Glutamatergic neuron (in vitro differentiated cells): ENCODE data around the gene DPF3. TPM values are rescaled to one million over a fixed set of nuclear protein-coding genes. Genes with fewer than 3 reads are reported as not detected.

ENCODE experiments used
- DNase-seq: peaks from one replicate; pipeline ENCODE4 v3.0.0; 2022
- H3K27ac Mint-ChIP-seq: one replicate; pipeline ENCODE4 v1.8.0; 2020; ENCODE audit warnings: mild to moderate bottlenecking, mixed read lengths, inconsistent platforms; ENCODE audit not compliant: unreplicated experiment
- H3K27me3 Mint-ChIP-seq: one replicate; pipeline ENCODE4 v1.8.0; 2020; ENCODE audit warnings: mild to moderate bottlenecking, moderate library complexity, mixed read lengths, inconsistent platforms; ENCODE audit not compliant: unreplicated experiment
- H3K36me3 Mint-ChIP-seq: one replicate; pipeline ENCODE4 v1.8.0; 2020; ENCODE audit warnings: mild to moderate bottlenecking, mixed read lengths, inconsistent platforms; ENCODE audit not compliant: unreplicated experiment
- H3K4me1 Mint-ChIP-seq: one replicate; pipeline ENCODE4 v1.8.0; 2020; ENCODE audit warnings: mild to moderate bottlenecking, low read depth, mixed read lengths, inconsistent platforms; ENCODE audit not compliant: unreplicated experiment
- H3K4me3 Mint-ChIP-seq: one replicate; pipeline ENCODE4 v1.8.0; 2020; ENCODE audit warnings: mild to moderate bottlenecking, mixed read lengths, inconsistent platforms; ENCODE audit not compliant: unreplicated experiment
- H3K9me3 Mint-ChIP-seq: one replicate; pipeline ENCODE4 v1.8.0; 2020; ENCODE audit warnings: mild to moderate bottlenecking, moderate library complexity, mixed read lengths, inconsistent platforms; ENCODE audit not compliant: unreplicated experiment
- total RNA-seq: library from RNA; stranded (reverse); fragmentation: NEBNext Ultra II Directional; extraction: Animal tissue kit (Norgen Biotek cat#: 25700); gene quantifications from one replicate; pipeline ENCODE4 v1.2.1, GENCODE V29; 2021; ENCODE audit not compliant: unreplicated experiment
- TF ChIP-seq, protein P1 (sequence below): fragments of 200-600 bp; sonication (generic); IDR thresholded peaks from one replicate; pipeline ENCODE4 v1.5.0; 2021; ENCODE audit not compliant: partially characterized antibody, unreplicated experiment

DPF3 gene
- total RNA-seq, 1 donor from 2014 or later = 13.7 TPM

DNA sequence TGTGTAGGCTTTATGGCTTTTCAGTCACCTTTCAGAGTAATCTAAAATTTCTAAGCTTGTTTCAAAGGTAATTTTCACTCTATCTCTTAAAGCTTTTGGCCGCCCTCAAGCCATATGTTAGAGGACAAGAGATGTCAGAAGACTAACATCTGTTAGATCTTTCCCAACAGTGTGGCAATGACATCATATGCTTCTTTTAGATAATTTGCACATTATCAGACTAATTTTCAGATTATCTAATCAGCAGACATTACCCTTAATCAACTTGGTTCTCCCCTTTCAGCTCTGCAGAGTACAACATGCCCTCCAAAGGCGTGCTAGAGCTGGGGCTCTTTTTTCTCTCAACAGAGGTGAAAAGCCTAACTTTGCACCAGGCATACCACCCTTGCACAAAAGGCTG lies 207.1 kb downstream of the DPF3 start:
- no peak overlapping the region for H3K4me3 Mint-ChIP-seq
- peaks cover 14% of the 10 kb centered on the region for H3K36me3 Mint-ChIP-seq
- peaks cover 8% of the 10 kb centered on the region for H3K27me3 Mint-ChIP-seq
- TF ChIP-seq, protein P1, sequence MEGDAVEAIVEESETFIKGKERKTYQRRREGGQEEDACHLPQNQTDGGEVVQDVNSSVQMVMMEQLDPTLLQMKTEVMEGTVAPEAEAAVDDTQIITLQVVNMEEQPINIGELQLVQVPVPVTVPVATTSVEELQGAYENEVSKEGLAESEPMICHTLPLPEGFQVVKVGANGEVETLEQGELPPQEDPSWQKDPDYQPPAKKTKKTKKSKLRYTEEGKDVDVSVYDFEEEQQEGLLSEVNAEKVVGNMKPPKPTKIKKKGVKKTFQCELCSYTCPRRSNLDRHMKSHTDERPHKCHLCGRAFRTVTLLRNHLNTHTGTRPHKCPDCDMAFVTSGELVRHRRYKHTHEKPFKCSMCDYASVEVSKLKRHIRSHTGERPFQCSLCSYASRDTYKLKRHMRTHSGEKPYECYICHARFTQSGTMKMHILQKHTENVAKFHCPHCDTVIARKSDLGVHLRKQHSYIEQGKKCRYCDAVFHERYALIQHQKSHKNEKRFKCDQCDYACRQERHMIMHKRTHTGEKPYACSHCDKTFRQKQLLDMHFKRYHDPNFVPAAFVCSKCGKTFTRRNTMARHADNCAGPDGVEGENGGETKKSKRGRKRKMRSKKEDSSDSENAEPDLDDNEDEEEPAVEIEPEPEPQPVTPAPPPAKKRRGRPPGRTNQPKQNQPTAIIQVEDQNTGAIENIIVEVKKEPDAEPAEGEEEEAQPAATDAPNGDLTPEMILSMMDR = no peak
- peaks cover 8% of the 10 kb centered on the region for H3K9me3 Mint-ChIP-seq
- no peak for DNase-seq
- H3K4me1 Mint-ChIP-seq = peaks cover 14% of the 10 kb centered on the region
- H3K27ac Mint-ChIP-seq = no peak overlapping the region

DNA sequence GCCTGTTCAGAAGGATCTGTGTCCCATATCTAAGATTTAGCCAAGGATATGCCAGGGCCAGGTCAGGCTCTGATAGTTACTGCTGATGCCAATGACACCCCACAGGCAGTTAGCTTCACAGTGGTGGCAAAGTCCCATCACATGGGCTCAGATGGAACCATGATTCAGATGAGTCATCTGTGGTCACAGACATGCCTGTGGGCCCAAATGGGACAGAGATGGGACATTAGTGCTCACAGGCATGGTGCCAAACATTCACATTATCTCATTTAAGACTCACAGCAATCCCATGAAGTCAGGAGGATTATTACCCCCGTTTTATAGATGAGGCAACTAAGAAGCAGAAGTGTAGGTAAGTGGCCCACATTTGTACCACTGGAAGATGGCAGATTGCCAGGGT lies 207.8 kb downstream of the DPF3 start:
- Mint-ChIP-seq H3K9me3 (peaks cover 8% of the 10 kb centered on the region), H3K4me1 (peaks cover 17% of the 10 kb centered on the region), H3K27ac (no peak overlapping the region), H3K27me3 (peaks cover 8% of the 10 kb centered on the region), H3K36me3 (peaks cover 9% of the 10 kb centered on the region), H3K4me3 (no peak overlapping the region)
- DNase-seq = no peak
- TF ChIP-seq, protein P1 = no peak

DNA sequence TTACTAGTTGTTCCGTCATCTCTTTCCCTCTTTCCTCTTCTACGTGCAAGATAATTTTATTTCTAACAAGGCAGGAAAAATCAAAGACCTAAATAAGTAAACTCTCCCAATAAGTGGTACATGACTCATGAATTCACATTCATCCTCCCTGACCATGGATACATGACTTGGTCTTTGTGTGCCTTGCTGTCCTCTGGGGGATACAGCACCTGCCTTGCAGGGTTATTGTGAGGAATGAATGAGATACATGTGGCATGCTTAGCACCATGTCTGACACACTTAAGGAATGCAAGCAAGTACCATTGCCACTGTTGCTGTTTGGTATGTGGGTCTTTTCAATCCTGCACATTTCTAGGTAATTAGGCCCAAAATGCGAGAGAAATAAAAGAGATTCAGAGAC lies 208.4 kb downstream of the DPF3 start:
- peaks cover 9% of the 10 kb centered on the region for H3K36me3 Mint-ChIP-seq
- TF ChIP-seq, protein P1 = no peak
- peaks cover 20% of the 10 kb centered on the region for H3K4me1 Mint-ChIP-seq
- DNase-seq = no peak
- H3K27ac Mint-ChIP-seq = no peak overlapping the region
- H3K9me3 Mint-ChIP-seq = peaks cover 8% of the 10 kb centered on the region
- no peak overlapping the region for H3K4me3 Mint-ChIP-seq
- peaks cover 11% of the 10 kb centered on the region for H3K27me3 Mint-ChIP-seq

DNA sequence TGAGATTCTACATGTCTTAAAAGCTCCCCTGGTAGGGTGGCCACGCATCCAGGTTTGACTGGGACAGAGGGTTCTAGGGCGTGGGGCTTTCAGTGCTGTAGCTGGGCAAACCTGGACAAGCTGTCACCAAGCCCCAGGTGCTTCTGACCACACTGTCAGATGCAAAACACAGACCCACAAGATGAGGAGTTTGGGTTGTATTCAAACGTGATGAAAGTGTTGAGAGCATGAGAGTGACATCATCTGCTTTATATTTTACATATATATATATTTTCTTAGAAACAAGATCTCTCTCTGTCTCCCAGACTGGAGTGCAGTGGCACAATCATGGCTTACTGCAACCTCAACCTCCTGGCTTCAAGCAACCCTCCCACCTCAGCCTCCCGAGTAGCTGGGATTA lies 210.1 kb downstream of the DPF3 start:
- Mint-ChIP-seq H3K4me1 (peaks cover 23% of the 10 kb centered on the region), H3K36me3 (peaks cover 9% of the 10 kb centered on the region)
- no peak for DNase-seq

DNA sequence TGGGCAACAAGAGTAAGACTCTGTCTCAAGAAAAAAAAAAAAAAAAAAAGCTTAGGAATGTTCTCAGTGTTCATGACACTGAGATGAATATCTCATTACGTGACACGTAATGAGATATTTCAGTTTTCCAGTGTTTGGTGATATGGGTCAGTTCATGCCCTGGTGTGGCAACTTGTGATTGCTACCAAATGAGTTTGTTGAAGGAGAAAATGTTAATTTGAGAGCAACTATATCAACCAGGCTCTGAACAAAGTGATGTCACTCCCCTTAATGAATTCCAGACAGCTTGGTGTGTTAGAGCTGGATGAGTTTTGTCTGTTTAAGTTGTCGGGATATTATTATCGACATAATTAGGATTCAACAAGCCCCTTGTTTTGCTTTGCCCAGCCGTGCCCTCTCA lies 211.7 kb downstream of the DPF3 start:
- Mint-ChIP-seq H3K27ac (no peak overlapping the region), H3K4me1 (peaks cover 18% of the 10 kb centered on the region), H3K36me3 (peaks cover 9% of the 10 kb centered on the region), H3K9me3 (peaks cover 8% of the 10 kb centered on the region), H3K4me3 (no peak overlapping the region), H3K27me3 (peaks cover 10% of the 10 kb centered on the region)
- TF ChIP-seq, protein P1 = no peak
- DNase-seq = no peak

More for the DNA sequence above, 210.1 kb downstream of the DPF3 start:
- peaks cover 13% of the 10 kb centered on the region for H3K27me3 Mint-ChIP-seq
- TF ChIP-seq, protein P1 = no peak
- no peak overlapping the region for H3K4me3 Mint-ChIP-seq
- no peak overlapping the region for H3K27ac Mint-ChIP-seq
- peaks cover 9% of the 10 kb centered on the region for H3K9me3 Mint-ChIP-seq
